Transverse colon (tissue), 4 donors: ENCODE results near the gene BCKDK.
A peak's percentile ranks its signal among the peaks of the same experiment; 100 is the strongest.

ENCODE experiments used
- POLR2A ChIP-seq: fragments of 450-650 bp; IDR thresholded peaks from one replicate; pipeline ENCODE4 v1.6.1; 2016; ENCODE audit warnings: antibody characterized with exemption, mild to moderate bottlenecking, moderate library complexity
- POLR2AphosphoS5 ChIP-seq, 3 donors: sonication (generic); formaldehyde crosslinking; IDR thresholded peaks; one replicate each; pipeline ENCODE4 v1.6.1; 2016; ENCODE audit warnings: antibody characterized with exemption in 3 of 3
- TF ChIP-seq, protein P1 (sequence below), 5 experiments: fragments of 200-600 bp in 3 of 5; fragments of 450-650 bp in 2 of 5; sonication (generic) in 3 of 5; IDR thresholded peaks; 1 replicate in 2 of 5; 2 replicates in 3 of 5; pipeline ENCODE4 v1.5.1; 2016 to 2017; ENCODE audit warnings: antibody characterized with exemption in 5 of 5, inconsistent platforms in 3 of 5, mild to moderate bottlenecking in 2 of 5, moderate library complexity in 1 of 5

DNA sequence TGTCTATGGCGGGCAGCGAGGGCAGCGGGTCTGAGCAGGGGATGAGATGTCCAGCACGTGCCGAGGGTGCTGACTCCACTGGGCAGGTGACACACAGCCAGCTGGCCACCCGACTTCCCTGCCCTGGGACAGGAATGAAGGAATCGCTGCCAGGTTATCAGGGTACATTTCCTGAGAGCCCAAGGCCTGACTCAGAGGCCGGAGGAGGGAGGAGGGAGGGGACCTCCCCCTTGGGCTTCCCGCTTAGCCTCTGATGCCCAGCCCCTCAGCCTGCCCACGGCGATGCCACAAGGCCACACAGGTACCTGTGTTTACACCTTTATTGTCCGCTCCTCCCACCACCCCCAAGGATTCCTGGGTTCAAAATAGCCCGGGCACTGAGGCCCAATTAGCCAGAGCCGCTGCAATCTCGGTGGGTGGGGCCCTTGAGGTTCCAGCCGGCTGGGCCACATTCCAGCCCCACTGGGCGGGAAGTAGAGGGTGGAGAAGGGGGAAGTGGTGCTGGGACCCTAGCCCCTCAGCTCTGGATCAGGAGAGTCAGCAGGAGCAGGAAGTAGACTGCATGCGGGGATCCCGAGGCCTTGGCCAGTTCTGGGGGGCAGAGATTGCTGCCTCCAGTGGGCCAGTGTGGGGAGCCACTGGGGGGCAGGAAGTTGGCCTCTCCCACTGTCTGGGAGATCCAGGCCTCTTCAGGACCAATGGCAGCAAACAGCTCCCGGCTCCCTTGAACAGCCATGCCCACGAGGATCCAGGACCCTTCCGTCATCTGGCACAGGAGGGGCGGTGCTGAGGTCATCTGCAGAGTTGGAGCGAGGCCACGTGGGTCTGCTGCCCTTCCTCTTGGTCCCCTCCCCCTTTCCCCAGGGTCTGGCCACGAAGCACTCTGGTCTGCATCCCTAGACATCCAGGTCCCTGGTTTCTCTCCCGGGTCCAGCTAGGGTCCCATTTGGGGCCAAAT lies 30.7 kb downstream of the BCKDK start:
- TF ChIP-seq, protein P1, sequence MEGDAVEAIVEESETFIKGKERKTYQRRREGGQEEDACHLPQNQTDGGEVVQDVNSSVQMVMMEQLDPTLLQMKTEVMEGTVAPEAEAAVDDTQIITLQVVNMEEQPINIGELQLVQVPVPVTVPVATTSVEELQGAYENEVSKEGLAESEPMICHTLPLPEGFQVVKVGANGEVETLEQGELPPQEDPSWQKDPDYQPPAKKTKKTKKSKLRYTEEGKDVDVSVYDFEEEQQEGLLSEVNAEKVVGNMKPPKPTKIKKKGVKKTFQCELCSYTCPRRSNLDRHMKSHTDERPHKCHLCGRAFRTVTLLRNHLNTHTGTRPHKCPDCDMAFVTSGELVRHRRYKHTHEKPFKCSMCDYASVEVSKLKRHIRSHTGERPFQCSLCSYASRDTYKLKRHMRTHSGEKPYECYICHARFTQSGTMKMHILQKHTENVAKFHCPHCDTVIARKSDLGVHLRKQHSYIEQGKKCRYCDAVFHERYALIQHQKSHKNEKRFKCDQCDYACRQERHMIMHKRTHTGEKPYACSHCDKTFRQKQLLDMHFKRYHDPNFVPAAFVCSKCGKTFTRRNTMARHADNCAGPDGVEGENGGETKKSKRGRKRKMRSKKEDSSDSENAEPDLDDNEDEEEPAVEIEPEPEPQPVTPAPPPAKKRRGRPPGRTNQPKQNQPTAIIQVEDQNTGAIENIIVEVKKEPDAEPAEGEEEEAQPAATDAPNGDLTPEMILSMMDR (IDR thresholded peaks at IDR 0.05) = no peak
- peak in 1 of 3 donors; percentile 72 for TF ChIP-seq POLR2AphosphoS5 (IDR thresholded peaks at IDR 0.05)
- peak; percentile 42 for TF ChIP-seq POLR2A
